ENCODE data around the gene GTSE1. TPM values are rescaled to one million over a fixed set of nuclear protein-coding genes. Genes with fewer than 3 reads are reported as not detected.

GTSE1 gene
- total RNA-seq, 4 donors from 2014 or later = 1.00 to 3.0 (median 1.2) TPM; not detected in 1

- intact Hi-C loops (cut with DNase I; ENCODE audit: low total_unique reads) = no loop called here
- Histone ChIP-seq H3K27me3 (no peaks in the 10 kb centered on the region), H3K27ac (no peak overlapping the region), H3K36me3 (peaks cover 0 to 17% (median 7%) of the 10 kb centered on the region in 4 donors), H3K4me3 (no peak overlapping the region), H3K9me3 (no peaks in the 10 kb centered on the region), H3K4me1 (no peaks in the 10 kb centered on the region)
- in situ Hi-C loops (cut with MboI; ENCODE audit: low pct_ligation_motif_present in 1 of 4, low pct_unique_long_range_greater_than_20kb in 1 of 4, low sequenced_read_pairs in 3 of 4) = loop anchor here in 1 of 4 donors (10.0 kb wide), 1 partner anchor 188 kb away; no protein-coding TSS in a partner anchor
- 90% methylated on average over 21 of the region's 23 CpGs; no CpG with 5 or more reads in 1 of the 2 donors for WGBS, 2 donors (ENCODE audit: low coverage in 1 of 2)
- no peak for TF ChIP-seq POLR2AphosphoS5 (IDR thresholded peaks at IDR 0.05)
- TF ChIP-seq, protein P1, sequence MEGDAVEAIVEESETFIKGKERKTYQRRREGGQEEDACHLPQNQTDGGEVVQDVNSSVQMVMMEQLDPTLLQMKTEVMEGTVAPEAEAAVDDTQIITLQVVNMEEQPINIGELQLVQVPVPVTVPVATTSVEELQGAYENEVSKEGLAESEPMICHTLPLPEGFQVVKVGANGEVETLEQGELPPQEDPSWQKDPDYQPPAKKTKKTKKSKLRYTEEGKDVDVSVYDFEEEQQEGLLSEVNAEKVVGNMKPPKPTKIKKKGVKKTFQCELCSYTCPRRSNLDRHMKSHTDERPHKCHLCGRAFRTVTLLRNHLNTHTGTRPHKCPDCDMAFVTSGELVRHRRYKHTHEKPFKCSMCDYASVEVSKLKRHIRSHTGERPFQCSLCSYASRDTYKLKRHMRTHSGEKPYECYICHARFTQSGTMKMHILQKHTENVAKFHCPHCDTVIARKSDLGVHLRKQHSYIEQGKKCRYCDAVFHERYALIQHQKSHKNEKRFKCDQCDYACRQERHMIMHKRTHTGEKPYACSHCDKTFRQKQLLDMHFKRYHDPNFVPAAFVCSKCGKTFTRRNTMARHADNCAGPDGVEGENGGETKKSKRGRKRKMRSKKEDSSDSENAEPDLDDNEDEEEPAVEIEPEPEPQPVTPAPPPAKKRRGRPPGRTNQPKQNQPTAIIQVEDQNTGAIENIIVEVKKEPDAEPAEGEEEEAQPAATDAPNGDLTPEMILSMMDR (IDR thresholded peaks at IDR 0.05) = no peak
- no peak for TF ChIP-seq POLR2A (IDR thresholded peaks at IDR 0.05)
- TF ChIP-seq EP300 (IDR thresholded peaks at IDR 0.05; ENCODE audit: low read depth) = no peak
- peak; percentile 6 for DNase-seq
These were observed 60.1 kb downstream of the GTSE1 start for GRCh38 chr22:46356496-46357480.

DNA sequence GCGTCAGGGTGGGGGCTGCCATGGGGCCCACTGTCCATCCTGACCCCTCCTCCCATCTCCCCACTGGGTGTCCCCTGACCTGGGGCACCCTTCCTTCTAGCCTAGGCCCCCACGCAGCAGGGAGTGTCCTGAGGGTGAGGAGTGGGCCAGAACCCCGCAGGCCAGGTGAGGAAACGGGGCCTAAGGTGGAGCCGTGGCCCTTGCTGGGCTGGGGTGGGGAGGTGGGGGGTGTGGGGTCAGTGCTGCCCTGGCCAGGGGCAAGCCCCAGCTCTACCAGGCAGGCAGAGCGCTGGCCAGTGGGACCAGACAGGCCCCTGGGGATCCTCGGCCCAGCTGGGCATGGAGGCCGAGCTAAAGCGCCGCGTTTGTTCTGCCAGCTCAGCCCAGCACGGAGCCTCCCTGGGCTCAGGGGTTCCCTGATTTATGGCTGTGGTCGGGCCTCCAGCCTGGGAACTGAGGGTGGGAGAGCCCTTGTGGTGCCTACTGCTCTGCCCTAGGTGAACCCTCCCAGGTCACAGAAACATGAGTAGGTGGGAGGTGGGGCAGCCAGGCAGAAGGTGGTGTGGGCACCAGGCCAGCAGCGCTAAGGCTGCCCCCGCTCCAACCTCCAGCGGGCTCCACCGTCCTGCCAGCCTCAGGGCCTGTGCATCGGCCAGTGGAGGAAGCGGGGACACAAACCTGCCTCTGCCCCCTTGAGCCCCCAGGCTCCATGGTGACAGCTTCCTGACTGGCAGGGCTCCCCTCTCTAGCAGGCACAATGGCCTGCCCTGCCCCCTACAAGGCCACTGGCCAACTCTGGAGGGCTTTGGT lies 61.2 kb downstream of the GTSE1 start:
- H3K9me3 ChIP-seq = no peaks in the 10 kb centered on the region
- no peak overlapping the region for H3K27ac ChIP-seq
- H3K4me3 ChIP-seq = no peak overlapping the region
- intact Hi-C loops (cut with DNase I; ENCODE audit: low total_unique reads) = no loop called here
- H3K27me3 ChIP-seq = no peaks in the 10 kb centered on the region
- no peaks in the 10 kb centered on the region for H3K4me1 ChIP-seq
- TF ChIP-seq EP300 (IDR thresholded peaks at IDR 0.05; ENCODE audit: low read depth) (no peak), POLR2A (IDR thresholded peaks at IDR 0.05) (no peak)
- DNase-seq = no peak
- 90 to 96% methylated on average over 4 to 19 of the region's 19 CpGs for WGBS, 2 donors (ENCODE audit: low coverage in 1 of 2)
- in situ Hi-C loops (cut with MboI; ENCODE audit: low pct_ligation_motif_present in 1 of 4, low pct_unique_long_range_greater_than_20kb in 1 of 4, low sequenced_read_pairs in 3 of 4) = loop anchor here in 1 of 4 donors (10.0 kb wide), 1 partner anchor 187 kb away; no protein-coding TSS in a partner anchor
- H3K36me3 ChIP-seq = peaks cover 0 to 8% (median 3%) of the 10 kb centered on the region in 4 donors

DNA sequence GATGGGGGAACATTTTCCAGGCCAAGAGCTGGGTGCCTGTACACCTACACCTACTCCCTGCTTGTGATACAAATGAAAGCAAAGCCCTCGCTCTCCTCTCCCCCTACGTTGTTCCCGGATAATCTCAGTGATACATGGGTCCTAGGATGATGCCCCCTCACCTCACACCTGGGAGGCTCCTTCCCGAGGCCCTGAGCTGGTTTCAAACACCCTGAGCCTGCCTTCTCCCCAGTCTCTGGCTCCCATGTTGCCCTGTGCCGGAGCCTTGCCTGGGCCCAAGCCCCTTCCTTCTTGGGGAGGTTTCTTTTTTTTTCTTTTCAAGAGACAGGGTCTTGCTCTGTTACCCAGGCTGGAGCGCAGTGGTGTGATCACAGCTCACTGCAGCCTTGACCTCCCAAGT lies 62.1 kb downstream of the GTSE1 start:
- in situ Hi-C loops (cut with MboI; ENCODE audit: low pct_ligation_motif_present in 1 of 4, low pct_unique_long_range_greater_than_20kb in 1 of 4, low sequenced_read_pairs in 3 of 4) = loop anchor here in 1 of 4 donors (10.0 kb wide), 1 partner anchor 186 kb away; no protein-coding TSS in a partner anchor
- Histone ChIP-seq H3K36me3 (peaks cover 0 to 7% (median under 1%) of the 10 kb centered on the region in 4 donors), H3K27ac (no peak overlapping the region), H3K27me3 (no peaks in the 10 kb centered on the region), H3K4me1 (no peaks in the 10 kb centered on the region), H3K9me3 (no peaks in the 10 kb centered on the region), H3K4me3 (no peak overlapping the region)
- intact Hi-C loops (cut with DNase I; ENCODE audit: low total_unique reads) = no loop called here
- WGBS, 2 donors (ENCODE audit: low coverage in 1 of 2) = 91 to 100% methylated on average over 1 to 6 of the region's 6 CpGs
- no peak for DNase-seq
- TF ChIP-seq EP300 (IDR thresholded peaks at IDR 0.05; ENCODE audit: low read depth) = no peak
- no peak for TF ChIP-seq POLR2A (IDR thresholded peaks at IDR 0.05)
- TF ChIP-seq, protein P1 (IDR thresholded peaks at IDR 0.05) = no peak
- no peak for TF ChIP-seq POLR2AphosphoS5 (IDR thresholded peaks at IDR 0.05)

- Histone ChIP-seq H3K36me3 (peaks cover 0 to 1% (median 0%) of the 10 kb centered on the region in 4 donors), H3K27ac (no peak overlapping the region), H3K4me3 (no peak overlapping the region), H3K9me3 (no peaks in the 10 kb centered on the region), H3K27me3 (no peaks in the 10 kb centered on the region), H3K4me1 (no peaks in the 10 kb centered on the region)
- intact Hi-C loops (cut with DNase I; ENCODE audit: low total_unique reads) (no loop called here), in situ Hi-C loops (cut with MboI; ENCODE audit: low pct_ligation_motif_present in 1 of 4, low pct_unique_long_range_greater_than_20kb in 1 of 4, low sequenced_read_pairs in 3 of 4) (loop anchor here in 1 of 4 donors (10.0 kb wide), 1 partner anchor 185 kb away; no protein-coding TSS in a partner anchor)
- WGBS, 2 donors (ENCODE audit: low coverage in 1 of 2) = 91% methylated on average over 9 of the region's 14 CpGs; no CpG with 5 or more reads in 1 of the 2 donors
- peak; percentile 5 for DNase-seq
- no peak for TF ChIP-seq EP300 (IDR thresholded peaks at IDR 0.05; ENCODE audit: low read depth)
- TF ChIP-seq, protein P1 (IDR thresholded peaks at IDR 0.05) = no peak
- TF ChIP-seq POLR2A (IDR thresholded peaks at IDR 0.05) = no peak
- TF ChIP-seq POLR2AphosphoS5 (IDR thresholded peaks at IDR 0.05) = no peak
These were observed 62.7 kb downstream of the GTSE1 start for GRCh38 chr22:46359362-46359761.
